GM04503 (cell line): ENCODE data around the gene DNAH14.
"Not testable (repeated sequence)": the region's sequence is repeated elsewhere in the genome, so short reads cannot be mapped to it uniquely, and the experiment has no call there.

Experiments
- DNase-seq: peaks from one replicate; pipeline ENCODE4 v3.0.0-alpha.2; 2012; ENCODE audit warnings: low read depth

DNAH14 gene

GRCh38 chr1:225348400-225348799 is 418.9 kb downstream of the DNAH14 start:
- DNase-seq, result no peak

DNA sequence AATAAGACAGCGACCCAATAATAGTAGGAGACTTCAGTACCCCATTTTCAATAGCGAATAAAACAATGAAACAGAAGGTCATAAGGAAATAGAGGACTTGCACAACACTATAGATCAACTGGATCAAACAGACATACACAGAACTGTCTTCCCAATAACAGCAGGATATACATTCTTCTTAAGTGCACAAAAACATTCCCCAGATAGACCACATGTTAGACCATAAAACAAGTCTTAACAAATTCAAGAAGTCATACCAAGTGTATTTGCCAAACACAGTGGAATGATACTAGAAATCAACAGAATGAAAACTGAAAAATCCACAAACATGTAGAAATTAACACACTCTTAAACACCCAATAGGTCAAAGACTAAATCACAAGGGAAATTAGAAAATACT is 420.4 kb downstream of the DNAH14 start:
- no peak for DNase-seq

DNA sequence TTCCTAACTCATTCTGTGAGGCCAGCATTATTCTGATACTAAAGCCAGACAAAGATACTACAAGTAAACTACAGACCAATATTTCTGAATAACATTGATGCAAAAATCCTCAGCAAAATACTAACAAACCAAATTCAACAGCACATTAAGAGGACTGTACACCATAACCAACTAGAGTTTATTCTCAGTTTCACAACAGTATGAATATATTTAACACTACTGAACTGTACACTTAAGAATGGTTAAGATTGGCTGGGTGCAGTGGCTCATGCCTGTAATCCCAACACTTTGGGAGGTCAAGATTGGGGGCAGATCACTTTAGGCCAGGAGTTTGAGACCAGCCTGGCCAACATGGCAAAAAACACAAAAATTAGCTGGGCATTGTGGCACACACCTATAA is 421.4 kb downstream of the DNAH14 start:
- no peak for DNase-seq

- no peak for DNase-seq
Measured at GRCh38 chr1:225354906-225355305, 425.4 kb downstream of the DNAH14 start.

DNA sequence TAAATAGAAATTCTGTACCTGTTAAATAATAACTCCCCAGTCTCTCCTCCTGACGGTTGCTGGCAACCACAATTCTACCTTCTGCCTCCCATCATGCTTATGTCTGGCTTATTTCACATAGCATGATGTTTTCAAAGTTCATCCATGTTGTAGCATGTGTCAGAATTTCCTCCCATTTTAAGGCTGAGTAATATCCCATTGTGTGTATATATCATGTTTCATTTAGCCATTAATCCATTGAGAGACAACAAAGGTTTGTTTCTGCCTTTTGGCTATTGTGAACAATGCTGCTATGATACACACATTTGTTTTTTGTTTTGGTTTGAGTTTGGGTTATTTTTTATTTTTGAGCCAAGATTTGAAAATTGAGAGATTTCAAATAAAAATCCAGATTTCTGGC is 426.4 kb downstream of the DNAH14 start:
- no peak for DNase-seq

- no peak for DNase-seq
Measured at GRCh38 chr1:225360119-225360518, 430.6 kb downstream of the DNAH14 start.

- no peak for DNase-seq
Measured at GRCh38 chr1:225361176-225361575, 431.7 kb downstream of the DNAH14 start.

DNA sequence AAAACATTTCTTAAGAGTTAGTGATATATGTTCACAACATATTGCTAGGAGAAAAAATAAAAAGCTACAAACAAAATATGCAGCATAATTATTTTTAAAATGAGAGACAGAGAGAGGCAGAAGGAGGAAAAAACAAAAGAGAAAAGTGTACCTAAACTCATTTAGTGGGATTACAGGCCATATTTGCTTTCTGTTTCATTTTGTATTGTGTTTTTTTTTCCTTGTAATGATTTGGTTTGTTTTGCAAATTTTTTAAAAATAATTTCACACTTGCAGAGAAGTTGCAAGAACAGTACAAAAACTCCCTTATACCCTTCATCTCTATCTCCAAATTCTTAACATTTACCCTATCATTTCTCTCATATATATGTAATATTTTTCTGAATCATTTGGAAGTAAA is 433.3 kb downstream of the DNAH14 start:
- DNase-seq, result no peak

DNA sequence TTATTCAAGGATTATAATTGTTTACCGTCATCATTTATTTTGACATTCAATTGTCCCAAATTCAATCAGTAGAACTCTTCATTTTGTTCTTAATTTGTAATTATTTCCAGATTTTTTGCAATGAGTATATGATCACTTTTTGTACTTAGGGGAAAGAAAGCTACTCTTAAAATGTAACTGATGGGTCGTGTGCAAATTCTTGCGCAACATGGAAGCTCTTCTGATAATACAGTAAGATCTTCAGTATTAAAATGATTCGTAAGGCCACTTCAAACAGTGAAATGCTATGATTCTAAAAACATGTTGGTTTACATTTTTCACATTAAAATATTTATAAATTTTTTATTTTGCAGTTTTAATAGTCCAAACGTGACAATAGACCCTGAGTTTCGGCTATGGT is 435.0 kb downstream of the DNAH14 start:
- no peak for DNase-seq

GRCh38 chr1:225366018-225366417 is 436.5 kb downstream of the DNAH14 start:
- DNase-seq, result no peak

- no peak for DNase-seq
Measured at GRCh38 chr1:225366552-225366951, 437.1 kb downstream of the DNAH14 start.

DNA sequence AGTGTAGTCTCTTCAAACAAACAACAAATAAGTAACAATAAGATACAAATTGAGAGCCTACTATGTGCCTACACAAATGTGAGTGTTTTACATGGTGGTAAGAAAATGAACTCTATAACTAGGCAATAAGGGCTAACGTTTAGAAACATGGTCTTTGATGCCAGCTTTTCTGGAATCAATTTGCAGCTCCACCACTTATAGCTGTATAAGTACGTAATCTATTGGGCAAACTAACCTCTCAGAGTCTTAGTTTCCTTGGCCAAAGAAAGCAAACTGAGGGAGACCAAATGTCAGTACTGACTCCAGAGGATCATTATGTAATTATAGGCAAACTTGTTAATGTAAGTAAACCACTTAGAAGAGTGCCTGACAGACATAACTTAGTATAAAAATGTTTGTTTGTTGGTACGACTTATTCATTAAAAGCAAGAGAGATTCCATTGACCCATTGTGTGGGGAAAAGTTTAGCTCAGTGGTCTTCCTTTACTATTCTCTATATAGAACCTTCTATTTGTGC is 438.6 kb downstream of the DNAH14 start:
- DNase-seq, result no peak

DNA sequence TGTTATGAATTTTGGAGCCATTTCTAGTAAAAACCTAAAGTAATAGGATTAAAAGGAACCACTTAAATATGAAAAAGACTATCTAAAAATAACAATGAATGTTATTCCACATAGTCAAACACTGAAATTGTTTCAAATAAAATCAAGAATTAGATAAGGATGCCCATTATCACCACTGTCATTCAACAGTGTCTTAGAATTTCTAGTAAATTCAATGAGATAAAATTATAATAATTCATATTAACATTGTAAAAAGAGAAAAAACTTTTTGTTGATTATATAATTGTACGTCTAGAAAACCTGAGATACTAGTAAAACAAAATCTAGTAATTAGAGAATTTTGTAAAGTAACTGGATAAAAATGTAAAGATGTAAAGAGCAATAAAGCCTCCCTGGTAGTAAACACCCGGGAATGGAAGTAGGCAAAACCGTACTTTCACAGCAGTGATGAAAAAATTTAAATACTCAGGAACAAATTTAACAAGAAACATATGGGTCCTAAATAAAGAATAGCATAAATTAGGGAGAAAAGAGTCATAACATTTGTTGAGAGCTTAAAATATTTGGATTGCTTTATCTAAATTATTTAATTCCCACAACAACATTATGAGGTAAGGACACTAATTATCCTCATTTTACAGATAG is 442.0 kb downstream of the DNAH14 start:
- DNase-seq, result no peak

DNA sequence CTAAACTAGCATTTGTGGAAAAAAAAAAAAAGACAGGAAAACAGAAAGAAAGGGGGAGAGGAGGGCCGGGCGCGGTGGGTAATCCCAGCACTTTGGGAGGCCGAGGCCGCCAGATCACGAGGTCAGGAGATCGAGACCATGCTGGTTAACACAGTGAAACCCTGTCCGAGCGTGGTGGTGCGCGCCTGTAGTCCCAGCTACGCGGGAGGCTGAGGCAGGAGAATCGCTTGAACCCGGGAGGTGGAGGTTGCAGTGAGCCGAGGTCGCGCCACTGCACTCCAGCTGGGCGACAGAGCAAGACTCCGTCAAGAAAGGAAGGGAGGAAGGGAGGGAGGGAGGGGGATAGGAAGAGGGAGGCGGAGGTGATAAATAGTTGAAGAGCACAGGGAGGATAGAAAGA is 443.7 kb downstream of the DNAH14 start:
- no peak for DNase-seq

GRCh38 chr1:225374996-225375395 is 445.5 kb downstream of the DNAH14 start:
- no peak for DNase-seq

- peak; percentile 63 for DNase-seq
Measured at GRCh38 chr1:225378880-225379279, 449.4 kb downstream of the DNAH14 start.

- DNase-seq, result no peak
Measured at GRCh38 chr1:225380691-225381090, 451.2 kb downstream of the DNAH14 start.

- DNase-seq, result not testable (repeated sequence)
Measured at GRCh38 chr1:225386860-225387259, 457.4 kb downstream of the DNAH14 start.

DNA sequence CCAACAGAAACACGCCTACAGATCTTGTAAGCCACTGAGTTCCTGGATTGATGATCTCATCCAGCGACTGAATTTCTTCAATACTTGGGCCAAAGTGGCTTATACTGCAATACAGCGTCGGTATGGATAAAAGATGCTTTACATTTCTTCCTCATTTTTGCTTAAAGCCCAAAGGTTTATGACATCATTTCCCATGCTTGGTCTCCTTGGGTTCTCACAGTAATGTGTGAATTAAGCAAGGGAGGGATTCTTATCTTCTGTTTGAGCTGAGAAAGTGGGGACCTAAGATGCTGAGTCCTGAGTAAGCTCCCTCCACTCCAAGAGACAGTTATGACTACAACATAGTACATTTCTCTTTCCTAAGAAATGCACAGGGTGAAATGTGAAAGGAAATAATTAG is 458.9 kb downstream of the DNAH14 start:
- no peak for DNase-seq

DNA sequence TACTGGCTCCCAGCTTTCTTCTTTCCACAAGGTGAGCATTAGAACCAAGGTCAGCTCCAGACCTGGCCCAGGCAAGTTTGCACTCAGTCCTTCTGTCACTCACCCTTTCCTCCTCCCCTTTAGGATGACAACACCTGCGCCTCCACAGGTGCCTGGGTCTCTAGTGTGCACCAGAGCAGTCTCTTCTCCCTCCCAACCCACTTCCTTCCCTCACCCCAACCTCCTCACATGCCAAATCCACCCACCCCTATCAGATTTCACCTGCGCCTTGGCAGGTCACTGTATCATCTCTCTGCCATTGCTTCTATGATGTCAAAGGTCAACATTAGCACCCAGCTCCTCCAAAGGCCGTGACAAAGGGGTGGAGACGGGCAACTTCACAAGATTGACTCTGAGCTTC is 460.4 kb downstream of the DNAH14 start:
- DNase-seq, result no peak

DNA sequence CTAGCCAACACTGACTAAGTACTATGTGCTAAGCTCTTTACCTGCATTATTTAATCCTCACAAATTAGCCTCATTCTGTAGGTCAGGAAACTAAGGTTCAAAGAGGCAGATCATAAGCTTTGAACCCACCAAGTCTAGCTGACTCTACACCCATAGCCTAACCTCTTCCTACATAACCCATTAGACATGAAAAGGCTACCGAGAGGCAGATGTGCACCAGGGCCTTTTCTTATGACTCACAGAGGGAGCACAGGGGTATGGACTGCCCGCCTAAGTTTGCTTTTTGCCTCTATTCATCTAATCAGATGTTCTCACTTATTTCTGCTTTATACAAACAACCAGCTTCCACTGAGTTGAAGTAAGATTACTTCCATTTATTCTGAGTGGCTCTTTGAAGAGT is 466.9 kb downstream of the DNAH14 start:
- DNase-seq, result no peak

- no peak for DNase-seq
Measured at GRCh38 chr1:225400968-225401367, 471.5 kb downstream of the DNAH14 start.

DNA sequence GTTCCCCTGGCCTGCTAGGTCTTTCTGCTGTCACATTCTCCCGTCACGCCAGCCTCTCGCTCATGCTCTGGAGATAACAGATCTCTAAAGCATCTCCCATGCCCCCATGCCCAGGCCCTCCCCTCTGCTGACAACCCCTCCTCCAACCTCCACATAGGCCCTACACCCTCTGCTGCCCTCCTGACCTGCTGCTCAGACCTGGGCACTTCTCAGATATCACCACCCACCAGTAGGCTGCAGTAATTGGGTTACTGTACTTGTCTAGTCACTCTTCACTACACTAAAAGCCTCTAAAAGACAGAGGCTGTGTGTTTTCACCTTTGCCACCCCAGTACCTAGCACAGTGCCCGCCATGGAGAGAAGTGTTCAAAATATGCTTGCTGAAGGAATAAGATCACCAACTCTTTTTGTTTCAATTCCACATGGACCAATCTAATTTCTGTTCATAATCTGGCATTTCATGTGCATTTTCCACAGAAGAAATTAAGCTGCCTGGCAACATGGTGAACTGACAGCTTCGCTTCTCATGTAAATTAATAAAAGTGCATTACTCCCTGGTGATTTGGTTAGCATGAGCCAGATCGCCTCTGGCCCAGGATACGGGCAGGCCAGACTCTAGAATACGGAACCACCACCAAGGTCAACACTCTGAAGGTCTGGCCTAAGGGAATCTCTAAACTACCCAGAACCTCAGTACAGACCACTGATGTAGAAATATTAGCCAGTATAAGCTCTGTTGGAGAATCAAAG is 477.7 kb downstream of the DNAH14 start:
- no peak for DNase-seq

- no peak for DNase-seq
Measured at GRCh38 chr1:225407755-225408154, 478.3 kb downstream of the DNAH14 start.
